ENCODE data around the gene NTN1.

DNA sequence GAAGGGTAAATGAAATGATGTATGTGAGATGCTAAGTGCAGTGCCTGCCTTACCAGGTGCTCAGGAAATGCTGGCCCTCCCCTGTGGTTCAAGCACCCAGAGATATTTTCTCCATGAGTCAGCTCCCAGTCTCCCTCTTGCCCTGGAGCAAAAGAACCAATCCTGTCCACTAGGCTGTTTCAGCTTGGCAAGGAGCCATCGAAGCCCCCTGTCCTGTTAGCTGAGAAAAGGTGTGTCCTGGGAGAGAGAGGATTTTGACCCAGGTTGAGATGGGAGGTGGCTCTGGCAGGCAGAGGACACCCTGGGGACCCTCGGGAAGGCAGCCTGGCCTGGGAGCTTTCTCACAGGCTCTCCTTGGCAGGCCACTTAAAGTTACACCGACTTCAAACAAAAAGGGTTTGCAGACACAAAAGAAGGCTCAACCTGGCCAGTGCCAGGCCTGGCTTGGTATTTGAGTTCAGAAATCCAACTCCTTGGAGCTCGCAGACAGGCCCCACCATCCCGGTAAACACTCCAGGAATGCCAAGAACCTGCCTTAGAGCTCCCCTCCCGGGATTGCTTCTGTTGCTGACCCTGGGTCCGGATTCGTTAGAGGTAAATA, 29.6 kb downstream of the NTN1 start:
- TF ChIP-seq CTCF (IDR thresholded peaks at IDR 0.05) (no peak), POLR2AphosphoS5 (IDR thresholded peaks at IDR 0.05; ENCODE audit: low read depth, low read length) (no peak)
- TF ChIP-seq, protein P1, sequence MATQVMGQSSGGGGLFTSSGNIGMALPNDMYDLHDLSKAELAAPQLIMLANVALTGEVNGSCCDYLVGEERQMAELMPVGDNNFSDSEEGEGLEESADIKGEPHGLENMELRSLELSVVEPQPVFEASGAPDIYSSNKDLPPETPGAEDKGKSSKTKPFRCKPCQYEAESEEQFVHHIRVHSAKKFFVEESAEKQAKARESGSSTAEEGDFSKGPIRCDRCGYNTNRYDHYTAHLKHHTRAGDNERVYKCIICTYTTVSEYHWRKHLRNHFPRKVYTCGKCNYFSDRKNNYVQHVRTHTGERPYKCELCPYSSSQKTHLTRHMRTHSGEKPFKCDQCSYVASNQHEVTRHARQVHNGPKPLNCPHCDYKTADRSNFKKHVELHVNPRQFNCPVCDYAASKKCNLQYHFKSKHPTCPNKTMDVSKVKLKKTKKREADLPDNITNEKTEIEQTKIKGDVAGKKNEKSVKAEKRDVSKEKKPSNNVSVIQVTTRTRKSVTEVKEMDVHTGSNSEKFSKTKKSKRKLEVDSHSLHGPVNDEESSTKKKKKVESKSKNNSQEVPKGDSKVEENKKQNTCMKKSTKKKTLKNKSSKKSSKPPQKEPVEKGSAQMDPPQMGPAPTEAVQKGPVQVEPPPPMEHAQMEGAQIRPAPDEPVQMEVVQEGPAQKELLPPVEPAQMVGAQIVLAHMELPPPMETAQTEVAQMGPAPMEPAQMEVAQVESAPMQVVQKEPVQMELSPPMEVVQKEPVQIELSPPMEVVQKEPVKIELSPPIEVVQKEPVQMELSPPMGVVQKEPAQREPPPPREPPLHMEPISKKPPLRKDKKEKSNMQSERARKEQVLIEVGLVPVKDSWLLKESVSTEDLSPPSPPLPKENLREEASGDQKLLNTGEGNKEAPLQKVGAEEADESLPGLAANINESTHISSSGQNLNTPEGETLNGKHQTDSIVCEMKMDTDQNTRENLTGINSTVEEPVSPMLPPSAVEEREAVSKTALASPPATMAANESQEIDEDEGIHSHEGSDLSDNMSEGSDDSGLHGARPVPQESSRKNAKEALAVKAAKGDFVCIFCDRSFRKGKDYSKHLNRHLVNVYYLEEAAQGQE (IDR thresholded peaks at IDR 0.05; ENCODE audit: insufficient read depth in 1 of 2, low read depth in 2 of 2, low read length in 1 of 2): no peak
